Activated CD8-positive, alpha-beta T cell treated with anti-CD3 and anti-CD28 coated beads, Interleukin-2, amount 10 ng/mL, durations not matched to agents 7 days and 5 days (primary cell): Measurements from ENCODE around the gene CACNA1H. TPM values are rescaled to one million over a fixed set of nuclear protein-coding genes. Genes with fewer than 3 reads are reported as not detected.

Source experiments
- ATAC-seq: fragments of 150-1000 bp; cut with Tn5 transposase; one replicate; pipeline ENCODE4 v1.10.0; 2021; ENCODE audit warnings: moderate library complexity
- CTCF ChIA-PET: fragments of 350-600 bp; sonication (Branson Sonifier 250); formaldehyde crosslinking; loops from one replicate; lab custom pipeline; 2021; ENCODE audit warnings: antibody characterized with exemption; lab: Charles Lee
- POLR2A ChIA-PET: fragments of 350-600 bp; sonication (Branson Sonifier 250); formaldehyde crosslinking; loops from one replicate; lab custom pipeline; 2021; ENCODE audit warnings: antibody characterized with exemption; lab: Charles Lee
- DNase-seq: peaks from one replicate; pipeline ENCODE4 v3.0.0-alpha.2; 2020
- H3K27ac Mint-ChIP-seq: one replicate; pipeline ENCODE4 v1.8.0; 2021; ENCODE audit warnings: mild to moderate bottlenecking, mixed read lengths
- H3K27me3 Mint-ChIP-seq: one replicate; pipeline ENCODE4 v1.8.0; 2021; ENCODE audit warnings: low read depth, mixed read lengths
- H3K36me3 Mint-ChIP-seq: one replicate; pipeline ENCODE4 v1.8.0; 2021; ENCODE audit warnings: low read depth, mixed read lengths
- H3K4me1 Mint-ChIP-seq: one replicate; pipeline ENCODE4 v1.8.0; 2021; ENCODE audit warnings: low read depth, mixed read lengths
- H3K4me3 Mint-ChIP-seq: one replicate; pipeline ENCODE4 v1.8.0; 2021; ENCODE audit warnings: mild to moderate bottlenecking, mixed read lengths
- H3K9me3 Mint-ChIP-seq: one replicate; pipeline ENCODE4 v1.8.0; 2022; ENCODE audit warnings: mixed read lengths; ENCODE audit not compliant: insufficient read depth
- total RNA-seq, 2 experiments: library from RNA; stranded (reverse); gene quantifications; one replicate each; pipeline ENCODE4 v1.2.3, GENCODE V29; 2021

The CACNA1H gene
- total RNA-seq, 2 experiments from 2014 or later, result 0.57 to 0.92 TPM

DNA sequence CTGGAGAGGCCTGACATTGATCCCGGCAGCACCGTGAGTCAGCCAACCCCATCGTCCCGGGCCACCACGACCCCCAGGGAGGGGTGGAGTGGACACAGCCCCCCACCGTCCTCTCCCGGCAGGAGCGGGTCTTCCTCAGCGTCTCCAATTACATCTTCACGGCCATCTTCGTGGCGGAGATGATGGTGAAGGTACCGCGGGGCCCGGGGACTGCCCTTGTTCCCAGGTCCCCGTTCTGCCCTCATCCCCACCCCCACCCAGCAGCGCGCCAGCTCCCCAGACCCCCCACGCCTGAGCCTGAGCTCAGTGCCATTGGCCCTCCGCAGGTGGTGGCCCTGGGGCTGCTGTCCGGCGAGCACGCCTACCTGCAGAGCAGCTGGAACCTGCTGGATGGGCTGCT is 57.6 kb downstream of the CACNA1H start:
- no peaks in the 10 kb centered on the region for H3K36me3 Mint-ChIP-seq
- H3K27ac Mint-ChIP-seq, result no peak overlapping the region
- peaks cover 6% of the 10 kb centered on the region for H3K4me1 Mint-ChIP-seq
- DNase-seq (no peak), ATAC-seq (no peak)
- no peaks in the 10 kb centered on the region for H3K27me3 Mint-ChIP-seq
- ChIA-PET CTCF (no interaction called here), POLR2A (interaction anchor here (0.6 kb wide), 1 partner anchor 273 kb away, joined by 3 read pairs; no protein-coding TSS in a partner anchor)
- H3K9me3 Mint-ChIP-seq, result no peaks in the 10 kb centered on the region
- no peak overlapping the region for H3K4me3 Mint-ChIP-seq

DNA sequence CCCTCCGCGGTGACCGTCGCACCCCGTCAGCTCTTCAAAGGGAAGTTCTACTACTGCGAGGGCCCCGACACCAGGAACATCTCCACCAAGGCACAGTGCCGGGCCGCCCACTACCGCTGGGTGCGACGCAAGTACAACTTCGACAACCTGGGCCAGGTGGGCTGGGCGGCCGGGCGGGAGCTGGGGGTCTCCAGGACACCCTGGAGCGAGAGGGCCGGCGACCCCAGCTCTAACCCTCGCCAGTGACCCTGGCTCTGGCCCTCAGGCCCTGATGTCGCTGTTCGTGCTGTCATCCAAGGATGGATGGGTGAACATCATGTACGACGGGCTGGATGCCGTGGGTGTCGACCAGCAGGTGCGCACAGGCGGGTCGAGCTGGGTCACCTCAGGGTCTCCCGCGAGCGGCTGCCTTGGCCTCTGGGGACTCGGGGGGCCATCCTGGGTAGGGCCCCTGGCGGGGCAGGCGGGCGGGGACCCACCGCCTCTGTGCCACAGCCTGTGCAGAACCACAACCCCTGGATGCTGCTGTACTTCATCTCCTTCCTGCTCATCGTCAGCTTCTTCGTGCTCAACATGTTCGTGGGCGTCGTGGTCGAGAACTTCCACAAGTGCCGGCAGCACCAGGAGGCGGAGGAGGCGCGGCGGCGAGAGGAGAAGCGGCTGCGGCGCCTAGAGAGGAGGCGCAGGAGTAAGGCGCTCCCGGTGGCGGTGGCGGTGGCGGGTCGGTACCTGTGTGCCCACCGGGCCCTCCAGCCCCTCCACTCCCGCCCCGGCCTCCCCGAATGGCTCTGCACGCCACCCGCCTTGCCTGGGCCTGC is 58.8 kb downstream of the CACNA1H start:
- H3K27ac Mint-ChIP-seq, result no peak overlapping the region
- DNase-seq, result no peak
- no peaks in the 10 kb centered on the region for H3K9me3 Mint-ChIP-seq
- POLR2A ChIA-PET, result no interaction called here
- H3K4me3 Mint-ChIP-seq, result no peak overlapping the region
- H3K4me1 Mint-ChIP-seq, result peaks cover 6% of the 10 kb centered on the region
- no peaks in the 10 kb centered on the region for H3K27me3 Mint-ChIP-seq
- H3K36me3 Mint-ChIP-seq, result no peaks in the 10 kb centered on the region
- CTCF ChIA-PET, result no interaction called here
- no peak for ATAC-seq

DNA sequence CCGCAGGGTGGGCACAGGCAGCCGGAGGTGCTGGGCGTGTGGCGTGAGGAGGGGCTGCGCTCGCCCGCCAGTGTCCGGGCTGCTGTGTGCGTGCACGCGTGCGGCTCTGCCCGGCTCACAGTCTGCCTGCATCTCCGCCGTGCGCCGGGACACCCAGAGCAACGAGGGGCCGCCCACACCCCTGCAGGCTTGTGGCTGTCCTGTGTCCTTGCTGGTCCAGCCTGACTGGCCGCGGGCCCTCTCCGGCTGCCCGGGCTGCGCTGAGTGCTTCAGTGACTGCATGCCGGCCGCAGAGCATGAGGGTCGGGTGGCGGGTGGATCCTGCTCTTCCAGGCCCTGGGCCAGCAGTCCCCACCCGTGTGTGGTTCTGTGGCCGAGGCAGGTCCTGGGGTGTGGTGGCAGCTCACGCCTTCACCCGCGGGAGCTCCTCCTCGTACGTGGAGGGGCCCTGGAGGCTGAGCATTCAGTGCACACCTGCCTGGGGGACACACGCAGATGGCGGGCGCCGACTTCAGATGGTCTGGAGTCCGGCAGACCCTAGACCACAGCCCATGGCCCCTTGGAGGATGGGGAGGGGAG is 59.8 kb downstream of the CACNA1H start:
- ATAC-seq (no peak), DNase-seq (no peak)
- CTCF ChIA-PET, result no interaction called here
- POLR2A ChIA-PET, result no interaction called here
- no peak overlapping the region for H3K27ac Mint-ChIP-seq
- no peaks in the 10 kb centered on the region for H3K27me3 Mint-ChIP-seq
- peaks cover 6% of the 10 kb centered on the region for H3K4me1 Mint-ChIP-seq
- H3K4me3 Mint-ChIP-seq, result no peak overlapping the region
- no peaks in the 10 kb centered on the region for H3K9me3 Mint-ChIP-seq
- H3K36me3 Mint-ChIP-seq, result no peaks in the 10 kb centered on the region

DNA sequence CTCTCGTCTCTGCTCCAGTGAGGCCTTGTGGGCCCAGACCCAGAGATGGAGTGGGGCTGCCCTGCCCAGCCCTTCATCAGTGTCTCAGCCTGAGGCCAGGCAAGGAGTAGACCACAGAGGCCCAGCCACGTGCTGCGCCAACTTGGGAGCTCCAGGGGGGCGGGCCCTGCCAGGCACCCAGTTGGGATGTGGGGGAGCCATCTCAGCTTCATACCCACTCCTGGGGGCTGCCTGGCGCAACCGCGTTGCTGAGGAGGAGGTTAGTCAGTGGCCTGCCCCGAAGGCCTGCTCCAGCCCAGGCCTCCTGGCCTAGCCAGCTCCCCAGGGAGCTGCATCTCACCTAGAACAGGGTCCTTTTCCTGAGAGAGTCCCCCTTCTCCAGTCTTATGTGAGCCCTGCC is 60.3 kb downstream of the CACNA1H start:
- no peaks in the 10 kb centered on the region for H3K36me3 Mint-ChIP-seq
- H3K27me3 Mint-ChIP-seq, result no peaks in the 10 kb centered on the region
- H3K4me1 Mint-ChIP-seq, result peaks cover 4% of the 10 kb centered on the region
- ChIA-PET POLR2A (no interaction called here), CTCF (no interaction called here)
- H3K9me3 Mint-ChIP-seq, result no peaks in the 10 kb centered on the region
- H3K27ac Mint-ChIP-seq, result no peak overlapping the region
- no peak for DNase-seq
- no peak overlapping the region for H3K4me3 Mint-ChIP-seq
- ATAC-seq, result no peak

DNA sequence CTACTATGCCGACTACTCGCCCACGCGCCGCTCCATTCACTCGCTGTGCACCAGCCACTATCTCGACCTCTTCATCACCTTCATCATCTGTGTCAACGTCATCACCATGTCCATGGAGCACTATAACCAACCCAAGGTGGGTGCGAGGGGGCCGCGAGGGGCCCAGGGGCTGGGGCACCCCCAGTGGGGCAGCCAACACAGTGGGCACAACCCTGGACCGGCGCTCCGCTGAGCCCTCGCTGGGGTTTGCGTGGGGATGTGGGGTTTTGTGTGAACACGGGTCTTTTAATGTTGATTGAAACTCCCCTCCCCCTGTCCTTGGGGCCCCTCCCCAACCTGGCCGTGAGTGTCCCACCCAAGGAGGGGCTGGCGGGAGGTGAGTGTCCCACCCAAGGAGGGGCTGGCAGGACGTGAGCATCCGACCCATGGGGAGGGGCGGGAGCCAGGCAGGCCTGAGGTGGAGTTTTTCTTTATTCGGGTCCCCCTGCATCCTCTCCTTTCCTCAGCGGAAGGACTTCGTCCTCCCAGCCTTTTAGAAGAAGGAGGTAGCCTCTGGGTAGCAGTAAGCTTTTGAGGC is 61.0 kb downstream of the CACNA1H start:
- no peak for ATAC-seq
- DNase-seq, result no peak
- CTCF ChIA-PET, result no interaction called here
- H3K36me3 Mint-ChIP-seq, result no peaks in the 10 kb centered on the region
- H3K4me1 Mint-ChIP-seq, result peaks cover 2% of the 10 kb centered on the region
- H3K4me3 Mint-ChIP-seq, result no peak overlapping the region
- POLR2A ChIA-PET, result no interaction called here
- H3K27me3 Mint-ChIP-seq, result no peaks in the 10 kb centered on the region
- H3K9me3 Mint-ChIP-seq, result no peaks in the 10 kb centered on the region
- no peak overlapping the region for H3K27ac Mint-ChIP-seq

DNA sequence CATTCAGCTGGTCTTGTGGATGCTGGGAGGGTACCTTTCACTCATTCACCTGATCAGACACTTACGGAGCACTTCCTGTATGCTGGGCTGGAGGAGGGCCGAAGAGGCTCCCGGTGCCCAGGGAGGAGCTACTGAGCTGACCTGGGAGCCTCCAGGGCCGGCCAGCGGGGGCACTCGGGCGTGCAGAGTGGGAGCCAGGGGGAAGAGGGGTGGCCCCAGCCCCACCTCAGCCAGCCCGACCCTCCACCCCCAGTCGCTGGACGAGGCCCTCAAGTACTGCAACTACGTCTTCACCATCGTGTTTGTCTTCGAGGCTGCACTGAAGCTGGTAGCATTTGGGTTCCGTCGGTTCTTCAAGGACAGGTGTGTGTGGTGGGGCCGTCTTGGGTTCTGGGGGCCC is 61.8 kb downstream of the CACNA1H start:
- H3K27ac Mint-ChIP-seq, result no peak overlapping the region
- no peaks in the 10 kb centered on the region for H3K4me1 Mint-ChIP-seq
- ChIA-PET POLR2A (no interaction called here), CTCF (no interaction called here)
- no peaks in the 10 kb centered on the region for H3K9me3 Mint-ChIP-seq
- H3K27me3 Mint-ChIP-seq, result no peaks in the 10 kb centered on the region
- no peak for DNase-seq
- no peaks in the 10 kb centered on the region for H3K36me3 Mint-ChIP-seq
- H3K4me3 Mint-ChIP-seq, result no peak overlapping the region
- no peak for ATAC-seq

DNA sequence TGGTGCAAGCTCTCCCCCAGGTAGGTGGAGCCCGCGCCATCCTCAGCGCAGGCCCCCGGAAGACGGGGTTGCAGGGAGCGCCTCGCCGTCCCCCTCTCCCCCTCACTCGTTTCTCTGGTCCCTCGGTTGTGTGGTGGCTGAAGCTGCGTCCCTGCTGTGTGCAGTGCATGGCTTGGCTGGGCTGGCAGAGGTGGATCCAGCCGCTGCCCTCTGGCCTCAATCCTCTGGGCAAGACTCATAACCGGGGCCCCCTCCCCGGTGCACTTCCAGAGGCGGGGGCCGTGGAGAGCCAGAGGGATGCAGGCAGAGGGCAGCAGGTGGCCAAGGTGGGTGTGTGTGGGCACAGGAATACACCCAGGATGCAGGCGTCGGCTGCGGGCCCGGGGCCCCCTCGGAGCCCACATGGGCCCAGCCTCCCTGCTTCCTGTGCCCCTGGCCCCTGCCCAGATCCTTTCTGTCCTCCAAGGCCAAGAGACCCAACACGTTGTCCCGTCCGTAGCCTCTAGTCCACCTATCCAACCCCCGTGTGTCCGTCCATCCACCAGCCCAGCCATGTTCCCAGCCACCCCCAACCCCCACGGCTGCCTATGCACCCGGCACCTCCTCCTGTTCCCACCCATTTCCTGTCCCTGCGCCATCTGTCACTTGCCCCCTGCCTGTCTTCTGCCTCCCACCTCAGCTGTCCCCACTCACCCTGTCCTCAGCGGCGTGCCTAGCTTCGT is 62.8 kb downstream of the CACNA1H start:
- H3K27me3 Mint-ChIP-seq, result no peaks in the 10 kb centered on the region
- ChIA-PET POLR2A (no interaction called here), CTCF (no interaction called here)
- no peak overlapping the region for H3K27ac Mint-ChIP-seq
- no peak for DNase-seq
- H3K9me3 Mint-ChIP-seq, result no peaks in the 10 kb centered on the region
- no peak overlapping the region for H3K4me3 Mint-ChIP-seq
- no peaks in the 10 kb centered on the region for H3K4me1 Mint-ChIP-seq
- no peak for ATAC-seq
- H3K36me3 Mint-ChIP-seq, result no peaks in the 10 kb centered on the region

DNA sequence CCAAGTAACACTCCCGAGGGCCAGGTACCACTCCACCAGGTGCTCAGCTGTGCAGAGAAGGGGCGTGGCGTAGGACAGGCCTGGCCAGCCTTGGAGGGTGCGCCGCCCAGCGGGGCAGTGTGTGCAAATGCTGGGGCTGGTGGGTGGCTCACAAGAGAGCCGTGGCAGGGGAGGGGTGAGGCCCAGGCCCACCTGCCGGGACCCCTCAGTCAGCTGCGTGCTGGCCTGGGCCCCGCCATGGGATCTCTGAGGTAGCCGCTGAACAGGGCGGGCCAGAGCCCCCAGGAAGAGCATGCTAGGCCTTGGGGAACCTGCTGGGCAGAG is 63.4 kb downstream of the CACNA1H start:
- no peak overlapping the region for H3K4me3 Mint-ChIP-seq
- no peak for DNase-seq
- H3K27me3 Mint-ChIP-seq, result no peaks in the 10 kb centered on the region
- H3K27ac Mint-ChIP-seq, result no peak overlapping the region
- POLR2A ChIA-PET, result no interaction called here
- no peaks in the 10 kb centered on the region for H3K4me1 Mint-ChIP-seq
- ATAC-seq, result no peak
- no peaks in the 10 kb centered on the region for H3K36me3 Mint-ChIP-seq
- CTCF ChIA-PET, result no interaction called here
- H3K9me3 Mint-ChIP-seq, result no peaks in the 10 kb centered on the region

DNA sequence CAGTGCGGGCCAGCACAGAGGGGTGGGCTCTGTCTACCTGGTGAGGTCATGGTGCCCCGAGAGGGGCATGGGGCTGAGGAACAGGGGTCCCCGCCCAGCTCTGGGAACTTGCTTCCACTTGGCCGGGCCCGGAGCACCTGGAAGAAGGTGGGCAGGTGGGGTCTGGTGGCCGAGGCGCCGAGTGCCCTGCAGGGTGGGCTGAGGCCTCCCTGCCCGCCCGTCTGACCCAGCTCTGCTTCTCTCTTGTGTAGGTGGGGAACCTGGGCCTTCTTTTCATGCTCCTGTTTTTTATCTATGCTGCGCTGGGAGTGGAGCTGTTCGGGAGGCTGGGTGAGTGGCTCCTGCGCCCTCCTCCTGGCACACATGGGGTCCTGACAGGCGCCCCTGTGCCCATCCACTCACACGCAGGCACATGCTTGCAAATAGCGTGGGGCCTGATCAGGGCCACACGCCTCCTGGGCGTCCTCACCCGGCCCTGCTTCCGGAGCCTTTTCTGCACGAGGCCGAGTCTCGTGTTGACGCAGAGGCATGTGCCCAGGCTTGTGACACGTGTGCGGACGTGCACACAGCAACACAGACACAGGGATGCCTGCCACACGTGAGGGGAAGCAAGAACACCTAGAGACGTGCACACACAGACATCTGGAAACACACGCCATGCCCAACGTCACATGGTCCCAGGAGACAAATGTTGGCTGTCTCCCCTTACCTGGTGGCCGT is 63.9 kb downstream of the CACNA1H start:
- H3K36me3 Mint-ChIP-seq, result no peaks in the 10 kb centered on the region

DNA sequence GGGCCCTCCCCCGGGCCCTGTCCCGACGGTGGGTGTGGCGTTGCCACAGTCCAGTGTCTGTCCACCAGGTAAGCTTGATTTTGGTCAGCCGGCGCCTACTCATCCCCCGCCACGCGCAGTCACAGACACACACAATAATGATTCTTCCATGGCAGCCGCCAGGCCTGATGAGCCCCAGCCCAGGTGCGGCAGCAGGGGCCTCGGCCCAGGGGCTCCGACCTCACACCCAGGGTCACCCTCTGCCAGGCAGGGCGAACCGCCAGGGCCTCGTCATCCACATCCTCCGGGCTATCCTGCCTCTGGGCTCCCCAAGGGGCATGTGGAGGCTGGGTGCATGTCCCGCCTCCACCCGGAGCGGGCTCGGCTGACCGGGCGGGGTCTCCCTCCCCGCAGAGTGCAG is 64.6 kb downstream of the CACNA1H start:
- ATAC-seq, result no peak
- H3K4me1 Mint-ChIP-seq, result no peaks in the 10 kb centered on the region
- no peak overlapping the region for H3K4me3 Mint-ChIP-seq

More for the DNA sequence above, 63.9 kb downstream of the CACNA1H start:
- no peaks in the 10 kb centered on the region for H3K27me3 Mint-ChIP-seq
- DNase-seq (no peak), ATAC-seq (no peak)
- H3K9me3 Mint-ChIP-seq, result no peaks in the 10 kb centered on the region
- ChIA-PET POLR2A (no interaction called here), CTCF (no interaction called here)
- no peak overlapping the region for H3K27ac Mint-ChIP-seq
- H3K4me3 Mint-ChIP-seq, result no peak overlapping the region
- no peaks in the 10 kb centered on the region for H3K4me1 Mint-ChIP-seq

DNA sequence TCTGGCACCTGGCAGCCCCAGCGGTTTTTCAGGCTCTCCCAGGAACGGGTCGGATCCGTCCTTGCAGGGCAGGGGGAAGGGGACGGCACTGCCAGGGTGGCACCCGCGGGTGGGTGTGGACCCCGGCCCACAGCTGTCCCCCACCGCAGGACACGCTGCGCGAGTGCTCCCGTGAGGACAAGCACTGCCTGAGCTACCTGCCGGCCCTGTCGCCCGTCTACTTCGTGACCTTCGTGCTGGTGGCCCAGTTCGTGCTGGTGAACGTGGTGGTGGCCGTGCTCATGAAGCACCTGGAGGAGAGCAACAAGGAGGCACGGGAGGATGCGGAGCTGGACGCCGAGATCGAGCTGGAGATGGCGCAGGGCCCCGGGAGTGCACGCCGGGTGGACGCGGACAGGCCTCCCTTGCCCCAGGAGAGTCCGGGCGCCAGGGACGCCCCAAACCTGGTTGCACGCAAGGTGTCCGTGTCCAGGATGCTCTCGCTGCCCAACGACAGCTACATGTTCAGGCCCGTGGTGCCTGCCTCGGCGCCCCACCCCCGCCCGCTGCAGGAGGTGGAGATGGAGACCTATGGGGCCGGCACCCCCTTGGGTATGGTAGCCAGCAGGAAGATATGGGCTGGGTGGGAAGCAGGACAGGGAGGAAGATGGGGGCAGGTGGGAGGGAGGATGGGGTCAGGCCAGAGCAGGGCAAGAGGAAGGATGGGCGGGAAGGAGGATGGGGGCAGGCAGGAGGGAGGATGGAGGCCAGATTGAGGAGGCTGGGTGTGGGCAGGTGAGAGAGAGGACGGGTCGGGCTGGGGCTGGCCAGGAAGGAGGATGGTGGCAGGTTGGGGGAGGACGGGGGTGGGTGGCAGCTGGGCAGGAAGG is 65.4 kb downstream of the CACNA1H start:
- CTCF ChIA-PET, result no interaction called here
- Mint-ChIP-seq H3K36me3 (no peaks in the 10 kb centered on the region), H3K27me3 (no peaks in the 10 kb centered on the region), H3K4me3 (no peak overlapping the region), H3K27ac (no peak overlapping the region), H3K9me3 (no peaks in the 10 kb centered on the region), H3K4me1 (no peaks in the 10 kb centered on the region)
- ATAC-seq (no peak), DNase-seq (no peak)
- POLR2A ChIA-PET, result no interaction called here

More for the DNA sequence above, 64.6 kb downstream of the CACNA1H start:
- ChIA-PET POLR2A (no interaction called here), CTCF (no interaction called here)
- Mint-ChIP-seq H3K27ac (no peak overlapping the region), H3K9me3 (no peaks in the 10 kb centered on the region), H3K27me3 (no peaks in the 10 kb centered on the region), H3K36me3 (no peaks in the 10 kb centered on the region)
- DNase-seq, result no peak
